ENCODE data around the gene TNFSF8.

The TNFSF8 gene, protein sequence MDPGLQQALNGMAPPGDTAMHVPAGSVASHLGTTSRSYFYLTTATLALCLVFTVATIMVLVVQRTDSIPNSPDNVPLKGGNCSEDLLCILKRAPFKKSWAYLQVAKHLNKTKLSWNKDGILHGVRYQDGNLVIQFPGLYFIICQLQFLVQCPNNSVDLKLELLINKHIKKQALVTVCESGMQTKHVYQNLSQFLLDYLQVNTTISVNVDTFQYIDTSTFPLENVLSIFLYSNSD

DNA sequence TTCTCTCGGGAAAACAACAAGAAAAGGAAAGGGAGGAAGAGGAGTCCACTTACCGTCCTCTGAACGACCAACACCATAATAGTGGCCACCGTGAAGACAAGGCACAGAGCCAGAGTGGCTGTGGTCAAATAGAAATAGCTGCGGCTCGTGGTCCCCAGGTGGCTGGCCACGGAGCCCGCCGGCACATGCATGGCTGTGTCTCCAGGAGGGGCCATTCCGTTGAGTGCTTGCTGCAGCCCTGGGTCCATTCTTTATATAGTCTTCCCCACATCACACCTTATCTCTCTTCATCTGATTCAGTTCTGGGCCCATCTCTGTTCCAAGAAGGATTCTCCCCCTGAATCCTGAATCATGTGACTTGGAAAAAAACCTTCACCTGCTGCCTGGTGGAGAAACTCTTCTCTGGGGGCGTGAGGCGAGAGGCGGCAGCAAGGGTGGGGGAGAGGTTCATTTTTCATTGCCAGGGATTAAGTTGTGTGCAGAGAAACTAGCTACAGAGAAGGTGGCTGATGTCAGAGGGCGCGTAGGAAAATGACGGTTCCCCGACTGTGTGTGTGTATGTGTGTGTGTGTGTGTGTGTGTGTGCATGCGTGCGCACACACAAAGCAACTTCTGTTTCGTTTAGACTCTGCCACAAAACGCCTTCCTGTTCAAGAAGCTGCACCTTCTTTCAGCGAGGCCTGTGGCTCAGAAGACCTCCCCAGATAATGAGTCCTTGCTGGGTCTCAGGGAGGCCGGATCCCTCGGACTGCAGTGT lies at the start of gene TNFSF8:
TSS of gene TNFSF8 (minus strand) at position 536 of the 757 bp plus-strand sequence. CDS start at position 248, 288 bp downstream.
- no peak for DNase-seq

DNA sequence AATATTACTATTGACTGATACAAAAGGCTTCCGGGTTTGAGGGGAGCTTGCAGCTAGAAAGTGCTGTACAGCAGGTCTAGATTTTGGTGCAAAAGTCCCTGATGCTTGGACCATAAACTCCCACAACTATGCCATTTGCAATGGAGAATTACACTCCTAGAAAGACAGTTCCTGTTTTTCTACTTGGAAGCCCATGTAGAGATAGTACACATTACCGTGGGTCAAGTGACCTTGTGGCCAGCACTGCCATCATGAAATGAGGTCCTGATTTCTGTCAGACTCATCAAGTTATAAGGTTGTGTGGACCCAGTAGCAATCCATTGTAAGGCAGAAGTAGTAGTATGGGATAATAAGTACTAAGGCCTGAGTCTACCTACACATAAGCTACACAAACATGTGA lies 42.8 kb upstream of the TNFSF8 start:
- no peak for DNase-seq

- DNase-seq: no peak
These were observed 42.2 kb upstream of the TNFSF8 start for GRCh38 chr9:114972510-114973136.

- no peak for DNase-seq
These were observed 38.9 kb upstream of the TNFSF8 start for GRCh38 chr9:114969269-114969668.

- peak; percentile 55 for DNase-seq
These were observed 38.3 kb upstream of the TNFSF8 start for GRCh38 chr9:114968671-114969070.

- no peak for DNase-seq
These were observed 35.2 kb upstream of the TNFSF8 start for GRCh38 chr9:114965564-114965963.

DNA sequence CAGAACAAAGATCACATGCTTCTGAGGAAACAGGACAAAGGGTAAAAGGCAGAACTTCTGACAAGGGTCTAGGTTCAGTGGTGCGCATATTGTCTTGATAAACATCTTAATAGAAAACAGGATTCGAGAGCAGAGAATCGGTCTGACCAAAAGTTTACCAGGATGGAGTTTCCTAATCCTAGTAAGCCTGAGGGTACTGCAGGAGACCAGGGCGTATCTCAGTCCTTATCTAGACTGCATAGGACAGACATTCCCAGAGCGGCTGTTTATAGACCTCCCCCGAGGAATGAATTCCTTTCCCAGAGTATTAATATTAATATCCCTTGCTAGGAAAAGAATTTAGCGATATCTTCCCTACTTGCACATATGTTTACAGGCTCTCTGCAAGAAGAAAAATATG lies 32.4 kb upstream of the TNFSF8 start:
- DNase-seq: no peak

DNA sequence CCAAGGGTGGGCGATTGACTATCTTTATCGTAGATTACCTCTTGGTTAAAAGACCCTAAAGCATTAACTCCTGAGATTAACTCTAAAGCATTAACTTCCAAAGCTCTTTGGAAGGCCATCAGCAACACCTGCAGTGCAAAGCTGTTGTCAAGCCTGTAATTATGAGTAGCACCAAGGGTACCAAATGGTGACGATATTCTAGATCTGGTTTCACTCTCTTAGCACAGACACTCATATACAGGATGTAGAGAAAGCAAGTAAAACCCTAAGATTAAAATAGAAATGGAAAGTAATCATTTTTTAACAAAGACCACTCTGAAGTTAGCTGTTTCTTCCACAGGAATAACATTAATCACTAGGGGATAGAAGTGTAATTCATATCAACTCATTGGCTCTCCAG lies 29.9 kb upstream of the TNFSF8 start:
- DNase-seq: no peak

DNA sequence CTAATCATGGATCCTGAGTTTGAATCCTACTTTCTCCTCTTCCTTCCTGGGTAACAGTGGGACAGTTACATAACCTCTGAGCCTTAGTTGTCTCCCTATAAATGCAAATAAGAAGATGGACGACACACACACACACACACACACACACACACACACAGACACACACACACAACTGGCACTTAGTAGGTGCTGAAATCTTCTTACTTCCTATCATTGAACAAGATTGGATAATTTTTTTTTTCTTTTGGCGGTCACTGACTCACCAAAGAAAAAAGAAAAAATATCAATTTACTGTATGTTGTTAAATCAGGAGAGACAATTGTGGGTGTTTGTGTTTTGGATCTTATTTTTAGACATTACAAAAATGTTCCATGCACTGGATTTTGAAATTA lies 28.4 kb upstream of the TNFSF8 start:
- DNase-seq: no peak

DNA sequence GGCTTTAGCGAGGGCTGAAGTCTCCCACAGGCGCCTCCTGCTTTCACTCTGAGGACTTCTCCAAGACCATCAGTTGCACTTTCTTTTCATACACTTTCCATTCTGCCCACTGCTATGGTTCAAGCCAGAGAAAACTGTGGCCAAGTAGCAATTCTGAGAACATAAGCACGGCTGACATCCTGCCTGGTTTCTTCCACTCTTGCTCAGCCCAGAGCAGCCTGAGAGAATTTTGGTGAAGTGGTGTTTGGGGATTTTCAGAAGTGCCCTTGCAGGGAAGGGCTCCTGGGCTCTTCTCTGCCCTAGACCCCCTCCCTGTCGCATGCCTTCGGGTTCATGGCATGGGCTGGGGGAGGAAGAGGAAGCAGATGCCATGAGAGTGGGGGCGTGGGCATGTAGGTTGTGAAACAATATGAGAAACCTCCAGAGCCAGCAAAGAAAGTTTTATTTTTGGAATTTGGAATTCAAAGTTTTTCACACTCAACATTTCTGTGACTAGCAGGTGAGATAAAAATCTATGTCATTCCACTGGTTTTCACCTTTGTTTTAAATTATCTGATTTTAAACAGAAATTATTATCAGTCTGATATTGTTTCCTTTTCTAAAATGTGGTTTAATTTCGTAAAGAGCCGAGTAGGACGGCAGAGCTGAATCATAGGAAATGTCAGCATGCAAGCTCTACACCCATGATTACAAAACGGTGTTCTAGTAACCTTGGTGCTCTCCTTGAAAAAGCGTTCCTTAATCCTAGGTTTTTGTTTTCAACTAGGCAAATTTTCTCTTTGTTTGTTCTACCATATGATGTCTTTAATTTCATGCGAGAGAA lies 27.8 kb upstream of the TNFSF8 start:
- DNase-seq: no peak

GRCh38 chr9:114957558-114957957 lies 27.2 kb upstream of the TNFSF8 start:
- DNase-seq: no peak

- DNase-seq: no peak
These were observed 24.7 kb upstream of the TNFSF8 start for GRCh38 chr9:114954956-114955582.

GRCh38 chr9:114953959-114954358 lies 23.6 kb upstream of the TNFSF8 start:
- peak; percentile 86 for DNase-seq

GRCh38 chr9:114953046-114953445 lies 22.7 kb upstream of the TNFSF8 start:
- DNase-seq: no peak

GRCh38 chr9:114950761-114951160 lies 20.4 kb upstream of the TNFSF8 start:
- no peak for DNase-seq

GRCh38 chr9:114947058-114947457 lies 16.7 kb upstream of the TNFSF8 start:
- DNase-seq: no peak

DNA sequence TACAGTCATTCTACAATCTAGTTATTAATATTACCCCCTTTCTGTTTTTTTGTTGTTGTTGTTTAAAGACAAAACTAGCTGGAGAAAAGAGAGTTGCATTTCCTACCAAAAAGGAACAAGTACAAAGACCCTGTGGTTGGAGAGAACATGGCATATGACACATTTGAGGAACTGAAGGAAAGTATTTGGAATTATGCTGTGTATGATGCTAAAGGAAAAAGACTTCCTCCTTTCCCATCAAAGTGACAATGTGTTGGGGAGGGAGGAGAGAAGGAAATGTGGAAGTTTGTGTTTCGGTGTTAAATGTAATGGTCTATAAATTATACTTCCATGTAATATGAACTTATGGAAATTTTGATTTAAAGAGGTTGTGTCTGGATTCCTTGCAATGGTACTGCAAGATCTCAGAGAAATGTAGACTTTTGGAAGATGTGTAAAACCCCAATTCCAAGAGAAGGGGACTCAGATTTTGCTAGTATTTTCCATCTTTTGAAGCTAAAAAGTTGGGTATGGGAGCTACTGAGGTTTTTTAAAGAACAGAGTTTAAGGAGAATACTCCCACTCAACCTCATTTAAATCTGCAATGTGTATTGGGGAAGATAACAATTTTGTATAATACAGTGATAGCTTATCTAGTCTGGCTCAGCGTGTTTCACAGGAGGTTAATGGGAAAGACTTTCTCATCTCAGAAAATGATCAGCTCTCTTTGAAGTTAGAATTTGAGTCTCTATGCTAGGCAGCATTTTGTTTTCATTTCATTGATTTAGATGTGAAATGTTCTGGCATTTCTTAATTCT lies 15.4 kb upstream of the TNFSF8 start:
- DNase-seq: no peak

DNA sequence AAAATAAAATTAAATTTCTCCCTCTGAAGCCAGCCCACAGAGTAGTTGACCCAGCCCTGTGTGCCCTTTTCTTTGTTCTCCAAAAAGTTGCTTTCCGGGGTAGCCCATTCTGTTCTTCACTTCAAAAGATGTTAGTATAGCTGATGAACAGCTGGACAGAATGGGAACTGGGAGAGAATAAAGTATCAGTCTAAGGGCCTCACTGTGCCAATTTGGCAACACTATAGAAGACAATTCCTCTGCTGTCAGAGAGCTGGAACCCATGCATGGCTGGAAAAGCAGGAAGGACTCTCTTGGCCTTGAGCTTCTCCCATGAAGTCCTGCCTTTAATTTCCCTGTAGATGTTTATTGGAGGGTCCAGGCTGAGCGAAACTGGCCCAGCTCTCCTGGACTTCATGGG lies 11.0 kb upstream of the TNFSF8 start:
- DNase-seq: no peak

DNA sequence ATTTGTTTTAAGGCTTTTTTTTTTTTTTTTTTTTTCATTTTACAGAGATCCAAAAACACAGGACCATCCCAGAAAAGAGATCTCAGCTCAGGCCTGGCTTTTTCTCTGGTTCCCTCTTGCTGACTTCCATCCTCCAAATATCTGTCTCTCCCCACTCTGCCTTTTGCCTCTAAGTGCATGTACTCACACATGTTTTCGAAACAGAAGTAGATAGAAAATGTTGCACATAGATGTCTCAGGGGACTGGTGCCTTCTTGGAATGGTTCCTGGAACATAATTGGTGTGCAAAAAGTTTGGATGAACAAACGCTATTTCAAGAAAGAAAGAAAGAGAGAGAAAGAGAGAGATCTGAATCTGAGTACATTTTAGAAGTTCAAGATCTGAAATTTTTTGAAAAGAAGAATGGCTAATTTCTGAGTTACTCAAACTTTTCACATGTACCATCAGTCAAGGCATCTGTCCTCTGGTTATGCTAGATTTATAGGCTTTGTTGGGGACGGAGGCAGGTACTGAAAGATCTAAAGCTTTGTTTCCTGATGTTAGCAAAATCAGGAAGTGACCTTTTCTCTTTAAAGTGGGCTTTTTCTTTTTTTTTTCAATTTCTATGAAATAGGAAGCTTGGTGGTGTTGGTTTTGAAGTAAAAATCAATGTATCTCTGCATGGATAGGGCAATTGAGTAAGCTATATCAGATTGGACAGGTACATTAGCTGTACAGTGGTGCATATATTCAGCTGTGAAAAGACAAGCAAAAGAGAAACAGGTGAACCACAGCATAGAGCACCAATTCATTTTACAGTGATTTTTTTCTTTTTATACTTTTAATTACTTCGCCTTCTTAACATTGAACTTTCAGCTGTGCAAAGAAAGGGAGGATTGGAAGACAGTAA lies 8.5 kb upstream of the TNFSF8 start:
- DNase-seq: no peak

DNA sequence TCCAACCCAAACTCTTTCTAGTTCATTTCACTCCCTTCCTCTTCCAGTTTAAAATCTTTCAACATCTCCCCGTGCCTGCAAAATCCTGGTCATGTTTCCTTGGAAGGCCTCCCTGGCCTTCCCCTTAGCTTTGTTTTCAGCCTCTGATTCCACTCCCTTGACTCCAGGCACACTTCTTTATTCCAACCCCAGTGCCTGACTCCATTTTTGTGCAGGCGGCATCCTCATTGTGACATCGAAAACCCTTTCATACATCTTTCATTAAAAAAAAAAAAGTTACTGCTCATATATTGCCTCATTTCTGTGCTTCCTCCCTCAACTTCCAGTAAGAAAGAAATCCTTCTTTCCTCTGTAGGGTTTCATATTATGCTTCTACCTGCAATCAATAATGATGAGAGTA lies 7.1 kb upstream of the TNFSF8 start:
- no peak for DNase-seq

DNA sequence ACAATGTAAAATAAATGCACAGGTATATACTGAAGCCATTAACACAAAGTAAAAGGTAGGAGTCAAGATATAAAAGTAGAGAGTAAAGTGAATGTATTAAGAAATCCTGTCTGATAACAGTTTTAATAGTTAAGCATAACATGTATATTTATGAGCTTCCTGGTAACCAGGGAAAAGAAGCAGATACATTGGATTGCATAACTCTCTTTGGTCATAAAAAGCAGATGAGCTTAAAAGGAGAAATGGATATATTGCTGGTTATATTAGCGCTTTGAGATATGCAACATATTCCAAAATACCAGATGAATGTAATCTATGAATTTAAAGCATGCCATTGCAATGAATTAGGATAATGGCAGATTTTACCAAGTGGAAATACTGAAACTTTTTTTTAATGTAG lies 6.2 kb upstream of the TNFSF8 start:
- DNase-seq: no peak

Data from EL (cell line).